MCF 10A (cell line): ENCODE data around the gene EPB41. TPM values are rescaled to one million over a fixed set of nuclear protein-coding genes. Genes with fewer than 3 reads are reported as not detected.

Experiments used
- BruUV-seq: library from RNA; stranded (reverse); fragments of 400-500 nt; replicated peaks from 2 replicates; lab custom pipeline; 2021; lab: Mats Ljungman, UMichigan
- CTCF ChIA-PET: fragments of 300-600 bp; sonication (Branson Sonifier 250); formaldehyde crosslinking; extraction: SDS; loops from one replicate; lab custom pipeline; 2021; ENCODE audit warnings: antibody characterized with exemption, inconsistent platforms; lab: Yijun Ruan, JAX
- POLR2A ChIA-PET: fragments of 300-600, 350-650 bp; sonication (Branson Sonifier 250); formaldehyde crosslinking; extraction: SDS; loops from one replicate; lab custom pipeline; 2020; ENCODE audit warnings: antibody characterized with exemption, inconsistent platforms; lab: Yijun Ruan, JAX
- DNase-seq: peaks from one replicate; pipeline ENCODE4 v3.0.0-alpha.2; 2018; ENCODE audit not compliant: unreplicated experiment
- H3K27ac Mint-ChIP-seq: one replicate; pipeline ENCODE4 v1.8.0; 2022; ENCODE audit warnings: mild to moderate bottlenecking, low read depth, mixed read lengths; ENCODE audit not compliant: unreplicated experiment
- H3K27me3 Mint-ChIP-seq: one replicate; pipeline ENCODE4 v1.8.0; 2022; ENCODE audit warnings: mixed read lengths; ENCODE audit not compliant: insufficient read depth, unreplicated experiment
- H3K36me3 Mint-ChIP-seq: one replicate; pipeline ENCODE4 v1.8.0; 2022; ENCODE audit warnings: mild to moderate bottlenecking, moderate library complexity, mixed read lengths; ENCODE audit not compliant: insufficient read depth, unreplicated experiment
- H3K4me1 Mint-ChIP-seq: one replicate; pipeline ENCODE4 v1.8.0; 2022; ENCODE audit warnings: mixed read lengths; ENCODE audit not compliant: insufficient read depth, unreplicated experiment
- H3K4me3 Mint-ChIP-seq: one replicate; pipeline ENCODE4 v1.8.0; 2022; ENCODE audit warnings: mild to moderate bottlenecking, moderate library complexity, mixed read lengths; ENCODE audit not compliant: unreplicated experiment
- H3K9me3 Mint-ChIP-seq: one replicate; pipeline ENCODE4 v1.8.0; 2022; ENCODE audit warnings: mixed read lengths; ENCODE audit not compliant: unreplicated experiment
- intact Hi-C: fragments of 100-400 bp; cut with micrococcal nuclease; formaldehyde crosslinking; loops from 2 replicates; pipeline ENCODE4 v1.14.1; 2022
- total RNA-seq: library from RNA; stranded (reverse); gene quantifications from 2 replicates; pipeline ENCODE4 v1.2.3, GENCODE V29; 2022
- TF ChIP-seq, protein P1 (sequence below): fragments of 200-600 bp; IDR thresholded peaks from one replicate; pipeline ENCODE4 v1.8.0; 2022; ENCODE audit warnings: antibody characterized with exemption, mild to moderate bottlenecking; ENCODE audit not compliant: unreplicated experiment

EPB41 gene
- total RNA-seq, 1 experiment from 2014 or later = 15.0 TPM

DNA sequence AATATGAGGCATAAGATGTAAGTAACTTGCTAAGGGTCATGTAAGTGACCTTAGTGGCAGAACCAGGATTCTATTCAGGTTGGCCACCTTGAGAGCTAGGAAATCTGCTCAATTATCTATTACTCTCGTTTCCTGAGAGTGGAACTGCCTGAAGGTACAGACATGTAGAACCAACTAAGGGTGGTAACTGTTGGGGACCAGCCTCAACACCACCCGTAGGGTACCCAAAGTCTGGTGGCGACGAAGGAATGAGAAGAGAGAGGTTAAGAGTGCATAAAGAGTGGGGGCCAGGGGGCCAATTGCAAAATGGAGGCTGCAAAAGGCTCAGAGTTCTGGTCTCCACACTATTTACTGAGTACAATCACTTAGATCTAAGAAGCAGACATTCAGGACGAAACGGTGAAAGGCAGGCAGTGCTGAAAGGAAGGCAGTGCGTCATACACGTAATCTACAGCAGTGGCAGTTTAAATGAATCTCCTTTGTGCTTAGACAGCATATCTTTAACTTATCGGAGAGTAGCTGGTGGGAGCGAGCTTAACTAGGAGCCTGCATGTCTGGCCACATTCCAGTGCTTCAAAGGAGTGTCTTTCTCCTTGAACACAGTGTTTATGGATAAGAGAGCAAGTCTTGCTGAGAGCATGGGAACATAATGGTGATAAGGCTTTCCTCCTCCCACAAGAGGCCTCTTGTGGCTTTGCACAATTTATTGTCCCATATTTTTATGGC is 242.3 kb downstream of the EPB41 start:
- H3K27ac Mint-ChIP-seq = no peak overlapping the region

DNA sequence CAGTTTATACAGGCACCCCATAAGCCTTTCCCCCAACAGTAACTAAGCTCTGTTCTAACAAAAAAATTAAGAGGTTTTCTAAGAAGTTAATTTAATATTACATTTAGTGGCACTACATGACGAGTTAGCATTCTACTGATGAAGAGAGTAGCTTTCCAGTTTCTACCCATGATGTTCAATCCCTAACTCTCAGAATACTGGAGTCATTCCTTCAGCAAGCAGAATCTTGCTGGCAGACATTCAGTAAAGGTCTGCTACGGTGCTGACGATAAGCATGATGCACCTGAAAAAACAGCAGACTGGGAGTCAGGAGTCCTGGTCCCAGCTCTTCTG is 242.9 kb downstream of the EPB41 start:
- Mint-ChIP-seq H3K27me3 (no peaks in the 10 kb centered on the region), H3K4me1 (no peaks in the 10 kb centered on the region), H3K36me3 (peaks cover 82% of the 10 kb centered on the region), H3K9me3 (no peaks in the 10 kb centered on the region), H3K4me3 (no peak overlapping the region), H3K27ac (no peak overlapping the region)
- ChIA-PET POLR2A (interaction anchor here (0.6 to 2.1 kb wide), 3 partner anchors 8 to 23 kb away, joined by 4 to 9 read pairs (median 4); no protein-coding TSS in a partner anchor), CTCF (no interaction called here)
- TF ChIP-seq, protein P1, sequence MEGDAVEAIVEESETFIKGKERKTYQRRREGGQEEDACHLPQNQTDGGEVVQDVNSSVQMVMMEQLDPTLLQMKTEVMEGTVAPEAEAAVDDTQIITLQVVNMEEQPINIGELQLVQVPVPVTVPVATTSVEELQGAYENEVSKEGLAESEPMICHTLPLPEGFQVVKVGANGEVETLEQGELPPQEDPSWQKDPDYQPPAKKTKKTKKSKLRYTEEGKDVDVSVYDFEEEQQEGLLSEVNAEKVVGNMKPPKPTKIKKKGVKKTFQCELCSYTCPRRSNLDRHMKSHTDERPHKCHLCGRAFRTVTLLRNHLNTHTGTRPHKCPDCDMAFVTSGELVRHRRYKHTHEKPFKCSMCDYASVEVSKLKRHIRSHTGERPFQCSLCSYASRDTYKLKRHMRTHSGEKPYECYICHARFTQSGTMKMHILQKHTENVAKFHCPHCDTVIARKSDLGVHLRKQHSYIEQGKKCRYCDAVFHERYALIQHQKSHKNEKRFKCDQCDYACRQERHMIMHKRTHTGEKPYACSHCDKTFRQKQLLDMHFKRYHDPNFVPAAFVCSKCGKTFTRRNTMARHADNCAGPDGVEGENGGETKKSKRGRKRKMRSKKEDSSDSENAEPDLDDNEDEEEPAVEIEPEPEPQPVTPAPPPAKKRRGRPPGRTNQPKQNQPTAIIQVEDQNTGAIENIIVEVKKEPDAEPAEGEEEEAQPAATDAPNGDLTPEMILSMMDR = no peak
- BruUV-seq = no TSS peak
- no peak for DNase-seq
- intact Hi-C loops = no loop called here

More for the DNA sequence above, 242.3 kb downstream of the EPB41 start:
- ChIA-PET POLR2A (interaction anchor here (0.6 to 2.1 kb wide), 3 partner anchors 7 to 24 kb away, joined by 4 to 9 read pairs (median 4); no protein-coding TSS in a partner anchor), CTCF (interaction anchor here (0.6 to 0.7 kb wide), 3 partner anchors 99 to 1567 kb away, joined by 3 read pairs; no protein-coding TSS in a partner anchor)
- no TSS peak for BruUV-seq
- no peaks in the 10 kb centered on the region for H3K4me1 Mint-ChIP-seq
- TF ChIP-seq, protein P1 = no peak
- DNase-seq = no peak
- no peak overlapping the region for H3K4me3 Mint-ChIP-seq
- H3K36me3 Mint-ChIP-seq = peaks cover 87% of the 10 kb centered on the region
- no peaks in the 10 kb centered on the region for H3K27me3 Mint-ChIP-seq
- no peaks in the 10 kb centered on the region for H3K9me3 Mint-ChIP-seq
- intact Hi-C loops = no loop called here

DNA sequence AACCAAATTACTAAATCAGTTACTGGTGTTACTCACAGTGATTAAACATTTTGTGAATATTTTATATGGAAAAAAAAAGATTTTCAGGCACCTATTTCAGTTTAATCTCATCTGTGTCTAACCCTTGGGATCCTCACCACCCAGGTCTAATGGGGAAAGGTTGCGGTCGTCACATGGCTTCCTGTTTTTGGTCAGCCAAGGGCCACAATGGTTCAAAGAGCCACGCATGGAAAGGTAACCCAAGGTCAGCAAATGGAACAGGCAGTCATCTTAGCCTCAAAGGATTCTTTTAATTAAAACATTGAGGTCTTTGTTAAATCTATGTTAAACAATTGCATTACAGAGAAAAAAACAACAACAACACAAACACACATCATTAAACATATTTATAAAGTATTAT is 245.4 kb downstream of the EPB41 start:
- peaks cover 76% of the 10 kb centered on the region for H3K36me3 Mint-ChIP-seq
- CTCF ChIA-PET = interaction anchor here (0.7 kb wide), 1 partner anchor 283 kb away, joined by 4 read pairs; no protein-coding TSS in a partner anchor
- no TSS peak for BruUV-seq
- POLR2A ChIA-PET = interaction anchor here (0.6 to 1.7 kb wide), 6 partner anchors 13 to 853 kb away, joined by 3 to 8 read pairs (median 4); partner anchors contain the start of gene SRSF4
- TF ChIP-seq, protein P1 = no peak
- no peaks in the 10 kb centered on the region for H3K9me3 Mint-ChIP-seq
- H3K4me3 Mint-ChIP-seq = no peak overlapping the region
- DNase-seq = no peak
- no peak overlapping the region for H3K27ac Mint-ChIP-seq
- intact Hi-C loops = no loop called here
- H3K27me3 Mint-ChIP-seq = no peaks in the 10 kb centered on the region
- peaks cover 2% of the 10 kb centered on the region for H3K4me1 Mint-ChIP-seq

DNA sequence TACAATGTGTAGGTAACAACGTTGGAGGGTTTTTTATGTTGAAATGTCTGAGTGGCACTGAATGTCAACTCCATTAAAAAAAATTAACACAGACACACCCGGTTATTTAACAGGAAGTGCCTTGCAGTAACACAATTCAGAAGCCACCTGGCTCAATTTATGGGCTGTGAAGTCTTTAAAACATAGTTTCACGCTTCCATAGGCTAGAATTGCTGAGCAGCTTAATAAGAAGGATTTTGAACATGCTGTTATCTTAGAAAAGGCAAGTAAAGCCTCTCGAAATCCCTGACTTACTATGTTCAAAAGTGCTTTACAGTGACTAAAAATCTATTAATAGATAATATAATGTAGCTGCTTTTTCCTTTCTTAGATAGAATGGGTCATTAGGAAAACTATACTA is 247.7 kb downstream of the EPB41 start:
- ChIA-PET CTCF (no interaction called here), POLR2A (interaction anchor here (0.8 to 1.4 kb wide), 2 partner anchors 8 to 21 kb away, joined by 3 to 6 read pairs; no protein-coding TSS in a partner anchor)
- Mint-ChIP-seq H3K27ac (no peak overlapping the region), H3K27me3 (no peaks in the 10 kb centered on the region), H3K4me3 (no peak overlapping the region), H3K9me3 (no peaks in the 10 kb centered on the region), H3K36me3 (peaks cover 72% of the 10 kb centered on the region), H3K4me1 (peaks cover 3% of the 10 kb centered on the region)
- TF ChIP-seq, protein P1 = no peak
- BruUV-seq = no TSS peak
- DNase-seq = no peak
- intact Hi-C loops = no loop called here
